Neural cell (in vitro differentiated cells): Measurements from ENCODE around the gene MRPS5. TPM values are rescaled to one million over a fixed set of nuclear protein-coding genes. Genes with fewer than 3 reads are reported as not detected.

ENCODE experiments used
- H2AFZ ChIP-seq: fragments of 200-600, 300-800 bp; sonication (generic), shearing (Covaris generic); 2 replicates; pipeline ENCODE4 v1.6.0; 2014; ENCODE audit warnings: low read depth, mild to moderate bottlenecking, antibody characterized with exemption, low read length, moderate library complexity
- H3F3A ChIP-seq: fragments of 200-600 bp; shearing (Covaris generic); 2 replicates; pipeline ENCODE4 v1.6.1; 2016; ENCODE audit warnings: mild to moderate bottlenecking, moderate library complexity, mixed read lengths, antibody characterized with exemption, low read length; ENCODE audit not compliant: insufficient read depth, poor library complexity, severe bottlenecking
- H3K27ac ChIP-seq: fragments of 200-600, 300-800 bp; sonication (generic), shearing (Covaris generic); 2 replicates; pipeline ENCODE4 v1.5.1; 2014; ENCODE audit warnings: mild to moderate bottlenecking, low read length, moderate library complexity
- H3K27me3 ChIP-seq: fragments of 300-800, 200-600 bp; sonication (generic), shearing (Covaris generic); 2 replicates; pipeline ENCODE4 v1.6.0; 2014; ENCODE audit warnings: mild to moderate bottlenecking, low read depth, low read length, moderate library complexity; ENCODE audit not compliant: insufficient read depth
- H3K36me3 ChIP-seq: fragments of 300-800, 200-600 bp; sonication (generic), shearing (Covaris generic); 2 replicates; pipeline ENCODE4 v1.5.1; 2014; ENCODE audit warnings: mild to moderate bottlenecking, antibody characterized with exemption, low read length, moderate library complexity; ENCODE audit not compliant: insufficient read depth
- H3K4me2 ChIP-seq: fragments of 300-800, 200-600 bp; sonication (generic), shearing (Covaris generic); 2 replicates; pipeline ENCODE4 v1.6.0; 2014; ENCODE audit warnings: mild to moderate bottlenecking, low read length
- H3K4me3 ChIP-seq: fragments of 300-800, 200-600 bp; sonication (generic), shearing (Covaris generic); 2 replicates; pipeline ENCODE4 v1.5.1; 2014; ENCODE audit warnings: mild to moderate bottlenecking, low read length, moderate library complexity
- H3K79me2 ChIP-seq: fragments of 200-600 bp; shearing (Covaris generic); replicated peaks from 2 replicates; pipeline ENCODE4 v1.6.0; 2014; ENCODE audit warnings: mild to moderate bottlenecking, low read length, moderate library complexity; ENCODE audit not compliant: insufficient read depth
- H3K9ac ChIP-seq: fragments of 300-800, 200-600 bp; sonication (generic), shearing (Covaris generic); 2 replicates; pipeline ENCODE4 v1.6.1; 2016; ENCODE audit warnings: mild to moderate bottlenecking, low read length, mixed read lengths
- H3K9me2 ChIP-seq: fragments of 200-600 bp; shearing (Covaris generic); 2 replicates; pipeline ENCODE4 v1.6.1; 2016; ENCODE audit warnings: mild to moderate bottlenecking, low read length, mixed read lengths; ENCODE audit not compliant: insufficient read depth
- H3K9me3 ChIP-seq: fragments of 200-600, 300-800 bp; sonication (generic), shearing (Covaris generic); 2 replicates; pipeline ENCODE4 v1.6.1; 2016; ENCODE audit warnings: mild to moderate bottlenecking, mixed run types, low read length, moderate library complexity, mixed read lengths
- H4K20me1 ChIP-seq: fragments of 200-600 bp; shearing (Covaris generic); 2 replicates; pipeline ENCODE4 v1.6.1; 2016; ENCODE audit warnings: mild to moderate bottlenecking, mixed run types; ENCODE audit not compliant: insufficient read depth
- CTCF ChIP-seq: fragments of 450-650 bp; IDR thresholded peaks from 2 replicates; pipeline ENCODE4 v1.5.1; 2014; ENCODE audit warnings: antibody characterized with exemption, mild to moderate bottlenecking, moderate library complexity; ENCODE audit not compliant: poor library complexity, severe bottlenecking
- EP300 ChIP-seq: fragments of 450-650 bp; conservative IDR thresholded peaks from 2 replicates; pipeline ENCODE4 v1.6.1; 2014; ENCODE audit warnings: antibody characterized with exemption, mild to moderate bottlenecking, moderate library complexity; ENCODE audit not compliant: poor library complexity, severe bottlenecking
- EZH2 ChIP-seq: fragments of 200-600, 300-800 bp; shearing (Covaris generic), sonication (generic); IDR thresholded peaks from 2 replicates; pipeline ENCODE4 v1.6.1; 2014; ENCODE audit warnings: antibody characterized with exemption, low read length, borderline replicate concordance, mild to moderate bottlenecking; ENCODE audit not compliant: insufficient read depth, poor library complexity, severe bottlenecking
- MXI1 ChIP-seq: fragments of 450-650 bp; conservative IDR thresholded peaks from 2 replicates; pipeline ENCODE4 v1.6.1; 2014; ENCODE audit warnings: antibody characterized with exemption, mild to moderate bottlenecking; ENCODE audit not compliant: poor library complexity, severe bottlenecking
- POLR2AphosphoS5 ChIP-seq: IDR thresholded peaks from 2 replicates; pipeline ENCODE4 v1.6.1; 2012
- RAD21 ChIP-seq: fragments of 450-650 bp; conservative IDR thresholded peaks from 2 replicates; pipeline ENCODE4 v1.6.1; 2014; ENCODE audit warnings: antibody characterized with exemption, mild to moderate bottlenecking, moderate library complexity
- REST ChIP-seq: IDR thresholded peaks from 2 replicates; pipeline ENCODE4 v1.6.1; 2012; ENCODE audit warnings: borderline replicate concordance
- SMC3 ChIP-seq: fragments of 450-650 bp; conservative IDR thresholded peaks from 2 replicates; pipeline ENCODE4 v1.6.1; 2014; ENCODE audit warnings: antibody characterized with exemption, mild to moderate bottlenecking, moderate library complexity; ENCODE audit not compliant: poor library complexity
- TAF1 ChIP-seq: IDR thresholded peaks from 2 replicates; pipeline ENCODE4 v1.6.1; 2012; ENCODE audit warnings: low read depth
- polyA plus RNA-seq: library from polyadenylated mRNA; depleted of rRNA; stranded (reverse); fragments of >200 nt; gene quantifications from 2 replicates; pipeline ENCODE4 v1.2.3, GENCODE V29; 2014

MRPS5 gene
- polyA plus RNA-seq, 1 donor from 2014 or later, result 167 TPM

DNA sequence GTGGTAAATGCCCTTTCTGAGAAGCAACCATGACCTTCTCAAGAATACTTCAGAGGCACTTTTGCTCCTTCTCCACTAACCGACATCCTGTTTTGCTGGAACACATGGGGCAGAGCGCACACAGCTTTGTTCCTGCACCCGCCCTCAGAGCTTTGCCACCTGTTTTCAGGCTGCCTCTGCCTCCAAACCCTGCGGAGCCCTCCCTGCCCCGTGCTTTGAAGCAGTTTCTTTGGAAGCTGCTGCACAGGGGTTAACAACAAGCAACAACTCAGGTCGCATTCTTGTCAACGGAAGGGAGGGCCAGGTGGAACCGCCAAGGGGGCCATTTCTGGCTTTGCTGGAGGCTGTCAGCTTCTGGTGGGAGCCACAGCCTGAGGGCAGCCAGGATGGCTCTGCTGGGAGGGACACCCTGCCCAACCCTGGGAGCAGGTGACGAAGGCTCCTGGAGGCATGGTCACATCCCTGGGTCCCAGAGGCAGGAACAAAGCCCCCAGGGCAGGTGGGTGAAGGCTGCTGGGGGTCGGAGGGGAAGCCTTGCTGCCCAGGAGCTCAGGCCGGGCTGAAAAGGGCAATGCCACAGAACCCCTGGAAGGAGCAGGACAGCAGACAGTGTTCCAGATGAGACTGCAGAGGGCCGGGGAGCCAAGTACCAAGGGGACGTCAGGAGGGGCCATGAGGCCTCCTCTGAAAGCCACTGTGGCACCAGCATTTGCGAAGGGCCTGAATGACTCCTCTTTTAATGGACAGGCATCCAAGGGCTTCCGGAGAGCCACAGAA lies 46.8 kb downstream of the MRPS5 start:
- no peak overlapping the region for H3K4me3 ChIP-seq
- no peaks in the 10 kb centered on the region for H3K79me2 ChIP-seq
- H4K20me1 ChIP-seq, result no peaks in the 10 kb centered on the region
- no peaks in the 10 kb centered on the region for H3F3A ChIP-seq
- no peaks in the 10 kb centered on the region for H3K36me3 ChIP-seq
- no peak overlapping the region for H3K27ac ChIP-seq
- TF ChIP-seq TAF1 (no peak), REST (no peak), RAD21 (no peak), CTCF (no peak), POLR2AphosphoS5 (no peak), EZH2 (no peak), MXI1 (no peak), EP300 (no peak)
- H3K4me2 ChIP-seq, result no peak overlapping the region
- no peaks in the 10 kb centered on the region for H3K27me3 ChIP-seq
- no peaks in the 10 kb centered on the region for H3K9me2 ChIP-seq
- no peaks in the 10 kb centered on the region for H3K9me3 ChIP-seq
- no peak overlapping the region for H3K9ac ChIP-seq
- no peak overlapping the region for H2AFZ ChIP-seq

GRCh38 chr2:95073856-95074662 lies 47.5 kb downstream of the MRPS5 start:
- no peak overlapping the region for H3K9ac ChIP-seq
- H3K9me3 ChIP-seq, result no peaks in the 10 kb centered on the region
- no peak overlapping the region for H2AFZ ChIP-seq

More at GRCh38 chr2:95073856-95074662, 47.5 kb downstream of the MRPS5 start:
- Histone ChIP-seq H3F3A (no peaks in the 10 kb centered on the region), H3K79me2 (no peaks in the 10 kb centered on the region), H3K4me3 (no peak overlapping the region), H3K9me2 (no peaks in the 10 kb centered on the region), H4K20me1 (no peaks in the 10 kb centered on the region), H3K36me3 (no peaks in the 10 kb centered on the region), H3K27me3 (no peaks in the 10 kb centered on the region), H3K27ac (no peak overlapping the region), H3K4me2 (no peak overlapping the region)
- TF ChIP-seq SMC3 (no peak), MXI1 (no peak), REST (no peak), RAD21 (no peak), EP300 (no peak), EZH2 (no peak), POLR2AphosphoS5 (no peak), CTCF (no peak), TAF1 (no peak)
